ENCODE results near the gene MORN2. TPM values are rescaled to one million over a fixed set of nuclear protein-coding genes. Genes with fewer than 3 reads are reported as not detected.

The MORN2 gene
- total RNA-seq, 1 donor from 2014 or later: 18.4 TPM

- H3K4me3 ChIP-seq: no peak overlapping the region
- intact Hi-C loops (cut with DNase I): no loop called here
- H3K4me1 ChIP-seq: no peaks in the 10 kb centered on the region
- H3K27ac ChIP-seq: no peak overlapping the region
- H3K27me3 ChIP-seq (ENCODE audit: low read depth): no peaks in the 10 kb centered on the region
- no peaks in the 10 kb centered on the region for H3K9me3 ChIP-seq
- no peaks in the 10 kb centered on the region for H3K36me3 ChIP-seq
- DNase-seq: no peak
- no peak for ATAC-seq
- no peak for TF ChIP-seq CTCF (IDR thresholded peaks at IDR 0.05)
Observed at GRCh38 chr2:38922389-38922788, 46.6 kb downstream of the MORN2 start.

GRCh38 chr2:38922902-38923301, 47.1 kb downstream of the MORN2 start:
- no peak overlapping the region for H3K27ac ChIP-seq
- no peaks in the 10 kb centered on the region for H3K27me3 ChIP-seq (ENCODE audit: low read depth)
- H3K36me3 ChIP-seq: no peaks in the 10 kb centered on the region
- TF ChIP-seq CTCF (IDR thresholded peaks at IDR 0.05): no peak
- H3K9me3 ChIP-seq: no peaks in the 10 kb centered on the region
- DNase-seq: no peak
- H3K4me3 ChIP-seq: no peak overlapping the region
- no peaks in the 10 kb centered on the region for H3K4me1 ChIP-seq
- intact Hi-C loops (cut with DNase I): no loop called here
- ATAC-seq: no peak

GRCh38 chr2:38925982-38926381, 50.2 kb downstream of the MORN2 start:
- Histone ChIP-seq H3K4me1 (no peaks in the 10 kb centered on the region), H3K27ac (no peak overlapping the region)
- intact Hi-C loops (cut with DNase I): no loop called here

GRCh38 chr2:38930600-38930999, 54.8 kb downstream of the MORN2 start:
- Histone ChIP-seq H3K9me3 (no peaks in the 10 kb centered on the region), H3K36me3 (no peaks in the 10 kb centered on the region), H3K4me3 (no peak overlapping the region), H3K4me1 (no peaks in the 10 kb centered on the region), H3K27ac (no peak overlapping the region), H3K27me3 (ENCODE audit: low read depth) (no peaks in the 10 kb centered on the region)
- TF ChIP-seq CTCF (IDR thresholded peaks at IDR 0.05): no peak
- ATAC-seq: no peak
- DNase-seq: no peak
- intact Hi-C loops (cut with DNase I): no loop called here

More at GRCh38 chr2:38925982-38926381, 50.2 kb downstream of the MORN2 start:
- Histone ChIP-seq H3K36me3 (no peaks in the 10 kb centered on the region), H3K9me3 (no peaks in the 10 kb centered on the region), H3K27me3 (ENCODE audit: low read depth) (no peaks in the 10 kb centered on the region), H3K4me3 (no peak overlapping the region)
- ATAC-seq: no peak
- DNase-seq: no peak
- no peak for TF ChIP-seq CTCF (IDR thresholded peaks at IDR 0.05)

Other genes with a start within 250 kb of the MORN2 start
- 17.7 TPM for gene GALM, start 209.9 kb upstream of the MORN2 start, total RNA-seq
- gene SRSF7, start 124.6 kb upstream of the MORN2 start, total RNA-seq: 99.7 TPM
- gene GEMIN6, start 97.8 kb upstream of the MORN2 start, total RNA-seq: 11.1 TPM
- gene DHX57, start within 50 bp of the MORN2 start, total RNA-seq: 15.5 TPM
- 1.5 TPM for gene ARHGEF33, start 13.9 kb downstream of the MORN2 start, total RNA-seq
- gene SOS1, start 245.1 kb downstream of the MORN2 start, total RNA-seq: 43.6 TPM